Globus pallidus (tissue), 1 donor: ENCODE data around the gene RARG.

Experiments
- DNase-seq: peaks from one replicate; pipeline ENCODE4 v3.0.0-alpha.2; 2015; ENCODE audit warnings: low spot score

The RARG gene

GRCh38 chr12:53244337-53244736, 12.3 kb upstream of the RARG start:
- DNase-seq = no peak

- DNase-seq = no peak
Observed at GRCh38 chr12:53241623-53242412, 9.8 kb upstream of the RARG start.

- no peak for DNase-seq
Observed at GRCh38 chr12:53239643-53240258, 7.7 kb upstream of the RARG start.

- no peak for DNase-seq
Observed at GRCh38 chr12:53236443-53237111, 4.6 kb upstream of the RARG start.

- no peak for DNase-seq
Observed at GRCh38 chr12:53235742-53236442, 3.9 kb upstream of the RARG start.

GRCh38 chr12:53235164-53235563, 3.2 kb upstream of the RARG start:
- DNase-seq = no peak

GRCh38 chr12:53234271-53234914, 2.4 kb upstream of the RARG start:
- no peak for DNase-seq

GRCh38 chr12:53233671-53234121, 1.7 kb upstream of the RARG start:
- DNase-seq = no peak

- no peak for DNase-seq
Observed at GRCh38 chr12:53232646-53233461, 845 bp upstream of the RARG start.

GRCh38 chr12:53231671-53231920, 413 bp downstream of the RARG start:
- DNase-seq = no peak

- no peak for DNase-seq
Observed at GRCh38 chr12:53230108-53230845, 1.7 kb downstream of the RARG start.

GRCh38 chr12:53229454-53229853, 2.6 kb downstream of the RARG start:
- DNase-seq = no peak

- no peak for DNase-seq
Observed at GRCh38 chr12:53227836-53228235, 4.2 kb downstream of the RARG start.

- DNase-seq = no peak
Observed at GRCh38 chr12:53227341-53227740, 4.7 kb downstream of the RARG start.

- no peak for DNase-seq
Observed at GRCh38 chr12:53226815-53227214, 5.2 kb downstream of the RARG start.

GRCh38 chr12:53225635-53226424, 6.2 kb downstream of the RARG start:
- DNase-seq = no peak

GRCh38 chr12:53224897-53225634, 6.9 kb downstream of the RARG start:
- no peak for DNase-seq

GRCh38 chr12:53224061-53224896, 7.7 kb downstream of the RARG start:
- DNase-seq = no peak
